Kidney capillary endothelial cell (primary cell): ENCODE data around the gene NRIP3.
"Not testable (repeated sequence)": the region's sequence is repeated elsewhere in the genome, so short reads cannot be mapped to it uniquely, and the experiment has no call there.

Experiments used
- DNase-seq: peaks from one replicate; pipeline ENCODE4 v3.0.0-alpha.2; 2018; ENCODE audit warnings: low spot score

NRIP3 gene

GRCh38 chr11:9015677-9016076 lies 11.9 kb upstream of the NRIP3 start:
- DNase-seq, result peak; percentile 68

- no peak for DNase-seq
These were observed 11.0 kb upstream of the NRIP3 start for GRCh38 chr11:9014826-9015225.

GRCh38 chr11:9013373-9013772 lies 9.6 kb upstream of the NRIP3 start:
- DNase-seq, result no peak

GRCh38 chr11:9009538-9009937 lies 5.7 kb upstream of the NRIP3 start:
- not testable (repeated sequence) for DNase-seq

GRCh38 chr11:9008661-9009060 lies 4.9 kb upstream of the NRIP3 start:
- DNase-seq, result no peak

GRCh38 chr11:9008011-9008550 lies 4.3 kb upstream of the NRIP3 start:
- DNase-seq, result no peak

GRCh38 chr11:9005087-9005486 lies 1.3 kb upstream of the NRIP3 start:
- no peak for DNase-seq

GRCh38 chr11:9004183-9004926 lies 554 bp upstream of the NRIP3 start:
- DNase-seq, result no peak

- DNase-seq, result peak; percentile 12
These were observed 755 bp downstream of the NRIP3 start for GRCh38 chr11:9002920-9003572.

- DNase-seq, result peak; percentile 99
These were observed 2.1 kb downstream of the NRIP3 start for GRCh38 chr11:9001736-9002135.

- no peak for DNase-seq
These were observed 5.8 kb downstream of the NRIP3 start for GRCh38 chr11:8998017-8998416.

- no peak for DNase-seq
These were observed 6.3 kb downstream of the NRIP3 start for GRCh38 chr11:8997451-8997850.

GRCh38 chr11:8989453-8989852 lies 14.3 kb downstream of the NRIP3 start:
- peak; percentile 23 for DNase-seq

- no peak for DNase-seq
These were observed 15.2 kb downstream of the NRIP3 start for GRCh38 chr11:8988329-8989234.

GRCh38 chr11:8987446-8987845 lies 16.4 kb downstream of the NRIP3 start:
- DNase-seq, result no peak

- not testable (repeated sequence) for DNase-seq
These were observed 17.0 kb downstream of the NRIP3 start for GRCh38 chr11:8986772-8987171.

- DNase-seq, result no peak
These were observed 18.3 kb downstream of the NRIP3 start for GRCh38 chr11:8985462-8985861.

GRCh38 chr11:8983552-8983951 lies 20.2 kb downstream of the NRIP3 start:
- DNase-seq, result no peak

- no peak for DNase-seq
These were observed 23.3 kb downstream of the NRIP3 start for GRCh38 chr11:8980485-8980884.

GRCh38 chr11:8979365-8979764 lies 24.4 kb downstream of the NRIP3 start:
- DNase-seq, result not testable (repeated sequence)

GRCh38 chr11:8973121-8973520 lies 30.7 kb downstream of the NRIP3 start:
- no peak for DNase-seq

GRCh38 chr11:8971924-8972316 lies 31.9 kb downstream of the NRIP3 start:
- DNase-seq, result no peak
